Adipose tissue (tissue), 3 donors: Measurements from ENCODE around the gene XYLT1. TPM values are rescaled to one million over a fixed set of nuclear protein-coding genes. Genes with fewer than 3 reads are reported as not detected.
"Not testable (repeated sequence)": the region's sequence is repeated elsewhere in the genome, so short reads cannot be mapped to it uniquely, and the experiment has no call there.

Source experiments
- H3K27ac ChIP-seq: one replicate; pipeline ENCODE4 v1.5.1; 2013; ENCODE audit warnings: low read depth, low read length
- WGBS, 3 donors: extraction: QIAGEN DNeasy Blood & Tissue Kit; methylation state at CpG; one replicate each; pipeline ENCODE4 v1.1.7; 2013; 5-methylcytosine and 5-hydroxymethylcytosine counted together
- polyA plus RNA-seq, 3 donors: library from polyadenylated mRNA; stranded (reverse); fragments of 200-250 nt; gene quantifications; one replicate each; pipeline ENCODE4 v1.2.3, GENCODE V29; 2013
- donor health status: healthy with polysubstance abuse.
- donor health status: Bipolar disorder and iron deficiency.
- donor health status: healthy.

Gene XYLT1
- polyA plus RNA-seq, 3 donors, result 2.4 to 10.1 (median 5.7) TPM

DNA sequence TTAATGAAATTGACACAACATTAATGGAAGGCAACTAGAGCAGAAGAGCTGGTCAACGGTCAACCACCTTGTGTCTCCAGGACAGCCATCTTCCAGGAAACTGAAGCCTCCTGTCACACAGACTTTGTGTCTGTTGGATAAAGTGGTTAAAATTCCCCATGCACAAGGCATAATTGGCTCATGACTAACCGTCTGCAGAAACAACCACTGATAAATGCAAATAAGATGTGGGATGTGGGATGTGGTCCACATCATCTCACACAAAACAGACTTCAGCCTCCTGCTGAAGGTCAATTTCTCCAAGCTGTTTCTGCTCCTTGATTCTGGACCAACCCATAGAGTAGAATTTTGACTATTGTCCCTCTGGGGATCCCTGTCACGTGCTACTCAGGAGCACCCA lies 26.9 kb upstream of the XYLT1 start:
- H3K27ac ChIP-seq, result no peak overlapping the region
- 70 to 85% (median 84%) methylated on average over 3 of the region's 3 CpGs for WGBS, 3 donors

DNA sequence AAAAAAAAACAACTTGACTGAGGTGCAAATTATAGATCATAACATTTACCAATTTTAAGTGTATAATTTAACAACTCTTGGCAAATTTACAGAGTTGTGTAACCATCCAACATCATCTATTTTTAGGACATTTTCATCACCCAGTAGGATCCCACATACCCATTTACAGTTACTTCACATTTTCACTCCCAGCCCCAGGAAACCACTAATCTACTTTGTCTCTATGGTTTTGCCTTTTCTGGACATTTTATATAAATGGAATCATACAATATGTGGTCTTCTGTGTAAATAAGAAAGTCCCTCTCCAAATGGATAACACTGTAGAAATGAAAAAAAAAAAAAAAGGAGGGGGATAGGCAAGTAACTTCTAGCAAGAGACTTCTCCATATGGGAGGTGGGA lies 26.1 kb upstream of the XYLT1 start:
- no peak overlapping the region for H3K27ac ChIP-seq

DNA sequence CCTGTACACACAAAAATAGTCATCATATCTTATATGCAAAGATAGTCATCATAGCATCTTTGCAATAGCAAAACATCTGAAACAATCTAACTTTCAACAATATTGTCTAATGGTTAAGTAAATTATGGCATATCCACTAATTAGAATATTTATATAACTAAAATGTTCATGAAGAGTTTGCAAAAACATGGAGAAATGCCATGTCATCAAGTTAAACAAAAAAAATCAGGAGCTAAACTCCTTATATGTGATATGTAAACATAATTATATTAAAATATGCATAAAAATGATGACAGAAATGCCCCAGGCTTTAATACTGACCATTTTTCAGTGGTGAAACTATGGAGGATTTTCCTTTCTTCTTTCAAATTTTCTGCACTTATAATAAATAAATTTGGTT lies 22.3 kb upstream of the XYLT1 start:
- no peak overlapping the region for H3K27ac ChIP-seq

DNA sequence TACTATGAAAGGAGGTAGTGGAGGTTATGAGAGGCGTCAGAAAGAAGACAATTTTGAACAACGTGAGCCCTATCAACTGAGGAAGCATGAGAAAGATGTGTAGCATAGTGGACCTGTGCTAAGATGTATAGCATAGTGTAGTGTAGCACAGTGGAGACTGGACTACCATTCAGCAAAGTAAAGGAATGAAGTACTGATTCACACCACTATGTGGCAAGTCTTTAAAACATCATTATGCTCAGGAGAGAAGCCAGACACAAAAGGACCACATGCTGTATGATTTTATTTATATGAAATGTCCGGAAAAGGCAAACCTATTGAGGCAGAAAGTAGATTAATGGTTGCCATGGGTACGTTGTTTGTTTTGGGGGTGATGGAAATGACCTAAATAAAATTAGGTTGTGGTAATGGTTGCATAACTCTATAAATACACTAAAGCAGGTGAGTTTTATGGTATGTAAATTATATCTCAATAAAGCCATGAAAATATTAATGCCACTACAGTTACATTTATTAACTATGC lies 20.4 kb upstream of the XYLT1 start:
- WGBS, 3 donors, result 72 to 83% (median 78%) methylated on average over 4 of the region's 4 CpGs
- H3K27ac ChIP-seq, result no peak overlapping the region

DNA sequence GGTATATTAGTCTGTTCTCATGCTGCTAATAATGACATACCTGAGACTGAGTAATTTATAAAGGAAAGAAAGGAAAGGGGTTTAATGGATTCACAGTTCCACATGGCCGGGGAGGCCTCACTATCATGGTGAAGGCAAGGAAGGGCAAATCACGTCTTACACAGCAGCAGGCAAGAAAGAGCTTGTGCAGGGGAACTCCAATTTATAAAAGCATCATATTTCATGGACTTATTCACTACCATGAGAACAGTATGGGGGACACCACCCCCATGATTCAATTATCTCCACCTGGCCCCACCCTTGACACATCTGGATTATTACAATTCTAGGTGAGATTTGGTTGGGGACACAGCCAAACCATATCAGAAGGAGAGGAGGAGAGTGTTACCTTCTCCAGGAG lies 17.7 kb upstream of the XYLT1 start:
- H3K27ac ChIP-seq, result no peak overlapping the region
- 91 to 96% (median 95%) methylated on average over 2 of the region's 2 CpGs for WGBS, 3 donors

DNA sequence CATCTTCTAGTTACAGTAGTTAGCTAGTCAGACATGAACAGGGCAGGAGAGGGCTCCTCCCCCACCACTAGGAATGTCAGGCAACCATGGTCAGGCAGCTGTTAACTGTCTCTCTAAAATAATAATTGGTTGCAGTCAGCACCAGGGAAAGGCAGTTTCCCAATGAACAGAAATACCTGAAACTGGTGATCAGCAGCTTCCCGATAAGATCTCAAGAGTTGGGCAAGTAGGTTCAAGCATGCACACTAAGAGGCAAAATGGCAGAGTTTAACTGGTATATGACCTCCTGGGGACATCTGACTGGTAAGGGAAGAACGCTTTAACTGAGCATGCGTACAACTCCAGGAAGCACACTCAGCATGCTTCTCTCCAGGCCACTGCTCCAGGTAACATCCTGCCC lies 12.6 kb upstream of the XYLT1 start:
- no peak overlapping the region for H3K27ac ChIP-seq
- 77 to 87% (median 85%) methylated on average over 3 of the region's 3 CpGs for WGBS, 3 donors

DNA sequence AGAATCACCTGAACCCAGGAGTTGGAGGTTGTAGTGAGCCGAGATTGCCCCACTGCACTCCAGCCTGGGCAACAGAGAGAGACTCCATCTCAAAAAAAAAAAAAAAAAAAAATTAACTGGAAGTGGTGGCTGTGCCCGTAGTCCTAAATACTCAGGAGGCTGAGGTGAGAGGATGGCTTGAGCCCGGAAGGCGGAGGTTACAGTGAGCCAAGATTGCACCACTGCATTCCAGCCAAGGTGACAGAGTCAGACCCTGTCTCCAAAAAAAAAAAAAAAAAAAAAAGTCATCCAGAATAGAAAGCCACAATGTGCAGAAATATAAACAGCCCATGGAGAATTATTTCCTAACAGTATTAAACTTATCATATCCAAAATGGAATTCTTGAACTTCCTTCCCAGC lies 11.6 kb upstream of the XYLT1 start:
- WGBS, 3 donors, result 84 to 96% (median 92%) methylated on average over 4 of the region's 4 CpGs
- not testable (repeated sequence) for H3K27ac ChIP-seq

DNA sequence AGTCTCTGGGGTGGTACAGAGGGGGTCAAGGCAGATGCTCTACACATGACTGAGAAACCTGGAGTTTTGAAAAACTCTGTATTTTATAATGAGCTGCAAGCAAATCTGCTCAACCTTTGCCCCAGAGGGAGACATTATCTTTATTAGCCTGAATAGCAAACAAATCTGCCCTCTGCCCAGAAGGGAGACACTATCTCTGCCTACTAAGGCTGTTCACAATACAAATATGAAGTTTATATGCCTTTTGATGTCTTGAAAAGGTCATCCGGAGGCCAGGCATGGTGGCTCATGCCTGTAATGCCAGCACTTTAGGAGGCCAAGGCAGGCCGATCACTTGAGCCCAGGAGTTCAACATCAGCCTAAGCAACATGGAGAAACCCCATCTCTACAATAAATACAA lies 11.0 kb upstream of the XYLT1 start:
- WGBS, 3 donors, result 54 to 95% (median 93%) methylated on average over 2 of the region's 2 CpGs

DNA sequence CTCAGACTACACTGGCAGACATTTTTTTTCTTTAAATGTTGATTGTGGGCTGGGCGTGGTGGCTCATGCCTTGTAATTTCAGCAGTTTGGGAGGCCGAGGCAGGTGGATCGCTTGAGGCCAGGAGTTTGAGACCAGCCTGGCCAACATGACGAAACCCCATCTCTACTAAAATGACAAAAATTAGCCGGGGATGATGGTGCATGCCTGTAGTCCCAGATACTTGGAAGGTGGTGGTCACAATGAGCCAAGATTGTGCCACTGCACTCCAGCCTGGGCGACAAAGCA lies 6.4 kb upstream of the XYLT1 start:
- WGBS, 3 donors, result 77 to 98% (median 89%) methylated on average over 6 of the region's 6 CpGs

More for the DNA sequence above, 11.0 kb upstream of the XYLT1 start:
- no peak overlapping the region for H3K27ac ChIP-seq

DNA sequence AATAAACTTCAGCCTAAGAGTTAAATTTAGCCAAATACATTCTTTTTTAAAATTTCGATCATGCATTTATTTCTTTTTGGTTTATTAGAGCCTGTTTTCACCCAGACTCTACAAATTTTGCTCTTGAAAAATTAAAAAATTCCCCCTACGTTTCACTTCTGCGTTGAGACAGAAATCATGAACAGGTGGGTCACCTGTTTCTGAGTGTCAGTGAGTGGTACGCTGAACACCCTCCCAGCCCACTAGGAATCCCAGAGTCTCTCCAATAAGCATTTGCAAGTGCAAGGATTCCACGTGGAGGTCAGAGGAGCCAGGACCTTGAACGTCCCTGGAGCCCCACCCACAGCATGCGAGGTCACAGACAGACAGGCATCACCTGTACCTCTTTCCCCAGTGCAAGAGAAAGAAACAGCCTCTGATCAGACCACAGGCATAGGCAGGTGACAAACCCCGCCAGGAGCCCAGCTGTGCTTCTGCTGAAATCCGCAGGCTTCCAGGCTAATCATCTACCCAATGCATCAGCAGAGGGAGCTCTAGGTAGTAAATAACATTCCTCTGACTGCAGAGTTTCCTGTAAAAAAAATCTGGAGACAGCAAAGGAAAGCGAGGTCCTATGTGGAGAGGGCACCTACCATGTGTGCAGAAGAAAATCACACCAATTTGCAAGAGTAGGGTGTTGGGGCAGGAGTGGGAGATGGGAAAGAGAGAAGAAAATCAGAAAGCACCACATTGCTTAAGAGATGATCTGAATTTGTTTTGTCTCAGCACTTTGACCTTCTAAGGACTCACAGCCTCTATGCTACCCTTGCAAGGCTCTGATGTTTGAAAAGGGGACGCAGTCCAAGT lies 5.9 kb upstream of the XYLT1 start:
- no peak overlapping the region for H3K27ac ChIP-seq
- 24 to 33% (median 32%) methylated on average over 11 of the region's 11 CpGs for WGBS, 3 donors

More for the DNA sequence above, 6.4 kb upstream of the XYLT1 start:
- not testable (repeated sequence) for H3K27ac ChIP-seq

DNA sequence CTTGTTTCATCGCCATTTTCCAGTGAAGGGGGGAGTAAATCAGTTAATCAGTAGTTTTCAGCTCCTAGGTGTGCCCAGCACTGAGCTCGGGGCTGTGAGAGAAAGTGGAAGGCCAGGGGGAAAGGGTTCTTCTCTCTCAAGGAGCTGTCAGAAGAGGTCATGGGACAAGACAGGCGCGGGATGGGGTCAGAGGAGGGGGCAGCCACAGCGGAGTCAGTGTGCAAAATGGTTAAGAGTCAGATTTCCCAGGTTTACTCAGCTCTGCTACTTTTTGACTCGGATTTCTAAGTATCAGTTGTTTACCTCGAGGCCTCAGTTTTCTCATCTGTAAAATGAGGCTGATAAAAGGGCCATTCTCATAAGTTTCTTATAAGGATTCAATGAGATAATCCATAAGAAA lies 4.3 kb upstream of the XYLT1 start:
- no peak overlapping the region for H3K27ac ChIP-seq
- WGBS, 3 donors, result 65 to 74% (median 70%) methylated on average over 7 of the region's 7 CpGs

DNA sequence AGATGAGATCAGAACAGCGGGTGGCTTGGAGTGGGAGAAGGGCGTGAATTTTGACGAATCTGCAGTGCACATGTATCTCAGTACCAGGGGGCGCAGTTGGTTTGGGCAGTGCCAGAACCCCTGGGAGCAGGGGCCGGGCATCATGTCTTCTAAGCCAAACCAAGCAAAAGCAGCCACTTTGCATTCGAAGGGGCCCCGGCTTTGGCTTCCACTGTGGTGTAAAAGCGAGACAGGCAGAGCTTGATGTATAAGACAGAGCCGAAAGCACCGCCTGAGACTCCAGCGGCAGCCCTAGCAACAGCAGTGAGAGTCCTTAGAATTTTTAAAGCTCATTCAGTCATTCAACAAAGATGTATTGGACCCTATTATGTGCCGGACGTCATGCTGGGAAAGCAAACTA lies 3.8 kb upstream of the XYLT1 start:
- WGBS, 3 donors, result 51 to 69% (median 51%) methylated on average over 13 of the region's 13 CpGs

DNA sequence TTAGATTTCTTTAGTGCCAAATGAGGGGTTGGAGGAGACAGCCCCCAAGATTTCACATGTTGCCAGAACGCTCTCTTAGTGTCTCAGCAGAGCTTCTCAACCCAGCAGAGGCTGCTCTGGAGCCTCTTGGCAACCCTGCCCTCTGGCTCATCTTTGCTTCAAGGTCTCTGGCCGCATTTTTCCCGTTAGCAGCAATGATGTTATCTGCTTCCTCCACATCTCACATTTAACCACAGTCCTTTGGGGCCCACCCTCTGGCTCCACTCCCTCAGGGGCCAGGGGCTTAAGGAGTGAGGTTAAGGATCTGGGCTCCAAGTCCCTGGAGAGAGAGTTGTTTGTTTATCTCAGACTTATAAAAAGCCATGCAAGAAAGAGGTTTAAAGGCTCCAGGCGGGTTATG lies 3.3 kb upstream of the XYLT1 start:
- H3K27ac ChIP-seq, result no peak overlapping the region
- WGBS, 3 donors, result 16 to 30% (median 17%) methylated on average over 4 of the region's 4 CpGs

More for the DNA sequence above, 3.8 kb upstream of the XYLT1 start:
- H3K27ac ChIP-seq, result no peak overlapping the region

DNA sequence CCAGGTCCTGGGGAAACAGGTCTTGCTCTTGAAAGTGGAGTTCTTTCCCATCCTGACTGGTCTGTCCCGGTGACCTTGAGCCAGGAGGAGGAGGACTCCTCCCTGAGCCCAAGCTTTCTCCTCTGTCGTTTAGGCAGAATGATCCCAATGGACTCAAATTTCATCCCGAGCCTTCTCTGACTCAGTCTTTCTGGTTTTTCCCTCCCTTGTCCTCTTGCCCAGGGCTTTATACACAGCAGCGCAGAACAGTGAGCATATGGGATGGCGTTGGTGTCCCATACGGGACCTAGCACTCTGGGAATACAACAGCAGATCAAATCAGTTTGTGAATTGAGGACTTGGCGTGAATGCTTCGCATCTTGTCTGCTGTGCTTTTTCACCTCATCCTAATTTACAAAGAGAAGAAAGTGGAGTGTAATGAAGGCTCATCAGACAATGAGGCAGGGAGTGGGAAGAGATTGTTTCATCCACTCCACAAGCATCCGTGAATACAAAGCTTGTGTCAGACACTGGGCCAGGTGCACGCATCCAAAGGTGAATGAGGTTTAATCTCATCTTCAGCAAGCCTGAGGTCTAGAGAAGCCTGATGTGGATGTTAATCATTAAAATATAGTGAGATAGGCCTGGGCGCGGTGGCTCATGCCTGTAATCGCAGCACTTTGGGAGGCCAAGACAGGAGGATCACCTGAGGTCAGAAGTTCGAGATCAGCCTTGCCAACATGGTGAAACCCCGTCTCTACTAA lies 1.1 kb upstream of the XYLT1 start:
- H3K27ac ChIP-seq, result no peak overlapping the region

DNA sequence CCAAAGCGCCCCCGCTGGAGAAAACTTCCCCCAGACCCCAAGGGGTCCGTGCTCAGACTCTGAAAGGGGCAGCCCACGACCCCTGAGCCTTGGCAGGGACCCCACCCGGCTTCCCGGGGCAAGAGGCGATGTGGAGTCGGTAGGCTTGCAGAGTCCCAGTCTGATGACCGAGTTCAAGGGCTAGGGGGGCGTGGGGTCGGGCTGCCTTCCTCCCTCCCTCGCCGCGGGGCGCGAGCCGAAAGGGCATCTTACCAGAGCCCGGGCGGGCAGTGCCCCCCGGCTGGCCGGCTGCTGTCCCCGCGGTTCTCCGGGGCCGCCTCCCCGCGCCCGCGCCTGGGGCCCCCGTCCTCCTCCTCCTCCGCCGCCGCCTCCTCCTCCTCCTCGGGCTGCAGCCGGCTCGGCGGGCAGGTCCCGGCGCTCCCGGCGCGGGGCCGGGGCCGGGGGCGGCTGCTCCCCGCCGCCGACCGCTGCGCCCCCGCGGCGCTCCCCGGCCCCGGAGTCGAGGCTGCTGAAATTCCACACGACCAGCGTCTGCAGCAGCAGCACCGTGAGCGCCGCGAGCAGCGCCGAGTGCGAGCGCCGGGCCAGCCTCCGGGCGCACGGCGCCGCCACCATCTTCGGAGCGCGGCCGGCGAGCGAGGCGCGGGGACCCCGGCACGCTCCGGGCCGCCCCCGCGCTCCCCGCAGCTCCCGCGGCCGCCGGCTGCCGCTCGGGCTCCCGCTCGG lies 415 bp downstream of the XYLT1 start:
- peak overlapping the region; percentile 13 for H3K27ac ChIP-seq
- WGBS, 3 donors, result 0 to 1% (median 1%) methylated on average over 31 to 78 of the region's 95 CpGs

More for the DNA sequence above, 1.1 kb upstream of the XYLT1 start:
- 71 to 79% (median 75%) methylated on average over 15 of the region's 15 CpGs for WGBS, 3 donors

DNA sequence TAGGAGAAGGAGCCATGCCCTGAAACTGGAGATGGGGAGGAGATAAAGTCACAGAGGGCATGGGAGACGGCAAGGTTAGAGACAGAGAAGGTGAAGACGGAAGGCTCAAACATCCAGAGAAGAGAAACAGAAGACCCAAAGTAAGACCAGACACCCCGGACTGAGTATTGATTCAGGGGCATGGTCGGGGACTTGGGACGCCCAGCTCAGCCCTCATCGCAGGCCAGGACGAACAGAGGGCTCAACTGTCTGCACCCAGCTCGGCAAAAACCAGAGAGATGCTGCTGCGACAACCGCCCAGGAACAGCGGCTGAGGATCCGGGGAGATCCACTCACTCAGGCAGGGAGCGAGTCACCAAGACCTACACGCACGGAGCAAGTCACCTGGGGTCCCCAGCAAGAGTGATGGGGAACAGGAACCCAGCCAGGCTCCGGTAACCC lies 999 bp downstream of the XYLT1 start:
- 1 to 8% (median 5%) methylated on average over 12 to 16 of the region's 16 CpGs for WGBS, 3 donors
- H3K27ac ChIP-seq, result no peak overlapping the region

DNA sequence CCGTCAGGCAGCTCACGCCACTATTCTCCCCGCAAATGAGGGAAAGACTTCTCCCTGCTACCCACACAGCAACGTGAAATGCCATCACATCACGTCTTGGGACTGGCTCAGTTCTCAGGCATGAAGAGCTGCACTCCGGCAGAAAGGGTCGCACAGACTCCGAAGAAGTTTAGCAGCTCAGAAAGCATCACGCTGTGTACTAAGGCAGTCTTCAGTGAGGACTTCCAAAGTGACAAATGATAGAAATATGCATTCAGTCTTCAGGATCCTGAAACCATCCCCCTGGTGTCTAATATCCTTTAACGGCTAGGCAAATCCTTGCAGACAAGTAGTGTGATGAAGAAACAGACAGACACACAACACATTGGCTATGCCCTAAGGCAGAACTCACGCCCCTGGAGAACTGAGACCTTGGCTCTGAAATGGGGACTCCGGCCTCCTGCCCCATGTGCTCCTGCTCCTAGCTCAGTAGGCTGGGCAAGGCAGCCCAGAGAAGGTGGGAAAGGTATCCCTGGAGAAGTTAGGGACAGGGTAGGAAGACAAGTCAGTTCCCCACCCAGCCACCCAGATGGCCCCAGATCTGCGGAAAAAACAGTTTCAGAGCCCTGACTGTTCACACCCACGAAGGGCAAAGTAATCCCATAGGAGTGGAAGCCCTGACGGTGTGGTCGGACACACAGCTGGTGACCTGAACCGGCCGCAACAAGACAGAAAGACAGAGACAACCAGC lies 1.6 kb downstream of the XYLT1 start:
- no peak overlapping the region for H3K27ac ChIP-seq
- 34 to 60% (median 38%) methylated on average over 18 of the region's 18 CpGs for WGBS, 3 donors

DNA sequence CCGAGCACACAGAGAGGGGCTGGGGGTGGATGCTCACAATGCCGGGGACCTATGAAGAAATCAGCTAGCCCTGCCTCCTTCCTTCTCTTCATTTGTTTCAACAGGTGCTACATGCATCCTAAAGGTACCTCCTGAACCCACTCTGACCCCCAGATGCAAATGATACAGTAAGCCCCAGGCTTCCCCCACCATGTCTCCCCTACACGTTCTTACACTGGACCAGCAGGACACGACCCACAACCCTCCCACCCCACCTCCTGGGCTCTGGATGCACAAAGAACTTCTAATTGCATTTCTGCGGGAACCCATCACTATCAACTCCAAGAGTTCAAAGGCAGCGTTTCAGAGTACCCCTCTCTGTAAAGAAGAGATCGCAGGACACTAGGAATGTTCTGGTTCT lies 2.1 kb downstream of the XYLT1 start:
- H3K27ac ChIP-seq, result no peak overlapping the region
- WGBS, 3 donors, result 55 to 77% (median 65%) methylated on average over 7 of the region's 7 CpGs
